Measurements from ENCODE around the gene ITGA8. TPM values are rescaled to one million over a fixed set of nuclear protein-coding genes. Genes with fewer than 3 reads are reported as not detected.
A peak's percentile ranks its signal among the peaks of the same experiment; 100 is the strongest.

ITGA8 gene
- total and polyA plus RNA-seq, 10 donors, result 1.7 to 60.3 (median 32.9) TPM

- Histone ChIP-seq H3K36me3 (no peaks in the 10 kb centered on the region), H3K27me3 (replicated peaks in 1 of 7) (no peaks in the 10 kb centered on the region), H3K4me1 (peaks cover 0 to 16% (median 5%) of the 10 kb centered on the region in 6 donors), H3K9me3 (peaks cover 0 to 4% (median 0%) of the 10 kb centered on the region in 8 donors), H3K4me3 (no peak overlapping the region), H3K27ac (no peak overlapping the region)
- DNase-seq, result no peak
- WGBS, 5 donors, result 88 to 100% (median 92%) methylated on average over 2 of the region's 2 CpGs
- intact Hi-C loops (cut with DNase I; ENCODE audit: low total_unique reads), result no loop called here
- no peak for TF ChIP-seq CTCF (IDR thresholded peaks at IDR 0.05 in 8 of 11, conservative IDR thresholded peaks at IDR 0.05 in 3 of 11)
- no peak for TF ChIP-seq POLR2AphosphoS5 (IDR thresholded peaks at IDR 0.05)
- TF ChIP-seq POLR2A (IDR thresholded peaks at IDR 0.05), result no peak
Observed at GRCh38 chr10:15626937-15627336, 92.8 kb downstream of the ITGA8 start.

- TF ChIP-seq POLR2AphosphoS5 (IDR thresholded peaks at IDR 0.05) (no peak), CTCF (IDR thresholded peaks at IDR 0.05 in 8 of 11, conservative IDR thresholded peaks at IDR 0.05 in 3 of 11) (no peak), POLR2A (IDR thresholded peaks at IDR 0.05) (no peak)
- intact Hi-C loops (cut with DNase I; ENCODE audit: low total_unique reads), result no loop called here
- Histone ChIP-seq H3K27me3 (replicated peaks in 1 of 7) (no peaks in the 10 kb centered on the region), H3K36me3 (no peaks in the 10 kb centered on the region), H3K9me3 (no peaks in the 10 kb centered on the region), H3K27ac (peak overlapping the region in 1 of 8 donors; percentile 23), H3K4me1 (peaks cover 3 to 24% (median 9%) of the 10 kb centered on the region in 6 donors), H3K4me3 (no peak overlapping the region)
- 72 to 87% (median 83%) methylated on average over 5 of the region's 5 CpGs for WGBS, 5 donors
- DNase-seq, result no peak
Observed at GRCh38 chr10:15625261-15625660, 94.5 kb downstream of the ITGA8 start.

- no peak overlapping the region for H3K4me3 ChIP-seq
- H3K9me3 ChIP-seq, result no peaks in the 10 kb centered on the region
- H3K27me3 ChIP-seq (replicated peaks in 1 of 7), result no peaks in the 10 kb centered on the region
- peak overlapping the region in 2 of 8 donors; percentile 13 to 23 for H3K27ac ChIP-seq
- H3K36me3 ChIP-seq, result no peaks in the 10 kb centered on the region
- H3K4me1 ChIP-seq, result peaks cover under 1 to 18% (median 7%) of the 10 kb centered on the region in 6 donors
- no peak for DNase-seq
- 62 to 78% (median 70%) methylated on average over 6 of the region's 6 CpGs for WGBS, 5 donors
- intact Hi-C loops (cut with DNase I; ENCODE audit: low total_unique reads), result no loop called here
- no peak for TF ChIP-seq POLR2AphosphoS5 (IDR thresholded peaks at IDR 0.05)
- no peak for TF ChIP-seq CTCF (IDR thresholded peaks at IDR 0.05 in 8 of 11, conservative IDR thresholded peaks at IDR 0.05 in 3 of 11)
- TF ChIP-seq POLR2A (IDR thresholded peaks at IDR 0.05), result no peak
Observed at GRCh38 chr10:15624401-15625196, 95.1 kb downstream of the ITGA8 start.

GRCh38 chr10:15620836-15621515 lies 98.7 kb downstream of the ITGA8 start:
- H3K4me1 ChIP-seq, result peaks cover 0 to 14% (median 6%) of the 10 kb centered on the region in 6 donors
- no peak for DNase-seq
- H3K27ac ChIP-seq, result peak overlapping the region in 3 of 8 donors; percentile 27 to 53 (median 36)
- no peaks in the 10 kb centered on the region for H3K27me3 ChIP-seq (replicated peaks in 1 of 7)
- no peak for TF ChIP-seq POLR2A (IDR thresholded peaks at IDR 0.05)
- no peak for TF ChIP-seq POLR2AphosphoS5 (IDR thresholded peaks at IDR 0.05)
- no peak for TF ChIP-seq CTCF (IDR thresholded peaks at IDR 0.05 in 8 of 11, conservative IDR thresholded peaks at IDR 0.05 in 3 of 11)
- intact Hi-C loops (cut with DNase I; ENCODE audit: low total_unique reads), result no loop called here
- WGBS, 5 donors, result 49 to 66% (median 54%) methylated on average over 3 of the region's 3 CpGs
- H3K4me3 ChIP-seq, result no peak overlapping the region
- no peaks in the 10 kb centered on the region for H3K9me3 ChIP-seq
- H3K36me3 ChIP-seq, result no peaks in the 10 kb centered on the region

Measured in spleen (tissue), 11 donors.